HepG2 (cell line): ENCODE data around the gene PMVK. TPM values are rescaled to one million over a fixed set of nuclear protein-coding genes. Genes with fewer than 3 reads are reported as not detected.

Source experiments
- BCLAF1 ChIP-seq: fragments of 450-650 bp; IDR thresholded peaks from 2 replicates; pipeline ENCODE4 v1.6.1; 2017; ENCODE audit warnings: mild to moderate bottlenecking
- EZH2 ChIP-seq: conservative IDR thresholded peaks from 2 replicates; pipeline ENCODE4 v1.6.1; 2012; ENCODE audit warnings: mild to moderate bottlenecking, low read depth, low read length, moderate library complexity
- NR2F1 ChIP-seq, 2 experiments: fragments of 450-650 bp in 1 of 2; formaldehyde crosslinking in 1 of 2; IDR thresholded peaks; 2 replicates each; pipeline versions ENCODE4 v1.5.0 to v1.6.1; 2016 to 2020; ENCODE audit warnings: mild to moderate bottlenecking in 1 of 2, missing compliant biosample characterization in 1 of 2, missing genetic modification reagents in 1 of 2, moderate library complexity in 1 of 2
- SRSF9 ChIP-seq: fragments of 200-400 bp; formaldehyde crosslinking; IDR thresholded peaks from 2 replicates; pipeline ENCODE4 v1.6.1; 2018; ENCODE audit warnings: borderline replicate concordance, mild to moderate bottlenecking, low read depth, low read length; ENCODE audit not compliant: insufficient read depth, poor library complexity, severe bottlenecking
- TFDP2 ChIP-seq: sonication (generic); formaldehyde crosslinking; IDR thresholded peaks from 2 replicates; pipeline ENCODE4 v1.4.0; 2020; ENCODE audit warnings: missing genetic modification reagents
- XRCC5 ChIP-seq: fragments of 200-400 bp; formaldehyde crosslinking; optimal IDR thresholded peaks from 2 replicates; pipeline ENCODE3; 2017; ENCODE audit warnings: mild to moderate bottlenecking, low read length
- ZBTB39 ChIP-seq: sonication (generic); formaldehyde crosslinking; IDR thresholded peaks from 2 replicates; pipeline ENCODE4 v1.5.0; 2020; ENCODE audit warnings: missing genetic modification reagents
- ZBTB43 ChIP-seq: sonication (generic); formaldehyde crosslinking; conservative IDR thresholded peaks from 2 replicates; pipeline ENCODE4 v1.4.0; 2020; ENCODE audit warnings: missing genetic modification reagents
- ZBTB44 ChIP-seq: sonication (generic); formaldehyde crosslinking; IDR thresholded peaks from 2 replicates; pipeline ENCODE4 v1.4.0; 2020; ENCODE audit warnings: missing genetic modification reagents
- ZNF33B ChIP-seq: sonication (generic); formaldehyde crosslinking; IDR thresholded peaks from 2 replicates; pipeline ENCODE4 v1.5.1; 2020; ENCODE audit warnings: mild to moderate bottlenecking, missing genetic modification reagents
- ZNF550 ChIP-seq: sonication (generic); formaldehyde crosslinking; IDR thresholded peaks from 2 replicates; pipeline ENCODE4 v1.4.0; 2020; ENCODE audit warnings: mild to moderate bottlenecking, missing genetic modification reagents, borderline replicate concordance
- ZNF574 ChIP-seq: sonication (generic); formaldehyde crosslinking; IDR thresholded peaks from 2 replicates; pipeline ENCODE4 v1.4.0; 2020; ENCODE audit warnings: missing genetic modification reagents
- ZNF614 ChIP-seq: IDR thresholded peaks from 2 replicates; pipeline ENCODE4 v1.6.1; 2018; ENCODE audit warnings: missing biosample characterization, missing genetic modification reagents, inconsistent platforms, borderline replicate concordance
- ZNF746 ChIP-seq: sonication (generic); formaldehyde crosslinking; IDR thresholded peaks from 2 replicates; pipeline ENCODE4 v1.8.0; 2022; ENCODE audit warnings: mild to moderate bottlenecking, missing genetic modification reagents
- polyA plus RNA-seq, 8 experiments: library from polyadenylated mRNA; depleted of rRNA in 3 of 8; stranded (reverse) in 7 of 8; unstranded in 1 of 8; fragments of >200 nt; fragmentation: Illumina TruSeq in 4 of 8; extraction: Trizol in 4 of 8; gene quantifications; 2 replicates each; pipeline versions ENCODE4 v1.2.1 to v1.2.3, GENCODE V29; 2011 to 2016; ENCODE audit warnings: low read depth in 4 of 8, missing spikeins in 1 of 8, mixed read lengths in 1 of 8; ENCODE audit not compliant: insufficient read depth in 1 of 8
- total RNA-seq, 5 experiments: library from RNA; depleted of rRNA; stranded (reverse); fragments of >200 nt; fragmentation: Illumina TruSeq; extraction: Trizol; gene quantifications; 2 replicates each; pipeline ENCODE4 v1.2.3, GENCODE V29; 2016; ENCODE audit warnings: low read depth in 1 of 5

Gene PMVK
- total and polyA plus RNA-seq, 2 of the 13 experiments (the other 11 are each of a cell fraction or from before 2014, with no cell fraction given) = 3.9 to 12.6 TPM

- TF ChIP-seq ZBTB44 (CRISPR knock-in tag) (no peak), EZH2 (no peak), ZBTB39 (CRISPR knock-in tag) (0 out of 2 replicates have a peak, but pooled peaks have one; percentile 49), ZNF614 (CRISPR knock-in tag) (peak; percentile 86), ZNF33B (CRISPR knock-in tag) (no peak), ZNF746 (CRISPR knock-in tag) (no peak), ZNF550 (CRISPR knock-in tag) (no peak), BCLAF1 (no peak), TFDP2 (no peak), ZNF574 (CRISPR knock-in tag) (peak; percentile 54), NR2F1 (CRISPR knock-in tag; IDR thresholded peaks at IDR 0.05) (no peak), ZBTB43 (no peak), SRSF9 (no peak), XRCC5 (peak; percentile 74)
Measured at GRCh38 chr1:154931940-154932487, 4.5 kb downstream of the PMVK start (continued).
